Measurements from ENCODE around the gene PLA2G12A.

The PLA2G12A gene

GRCh38 chr4:109708435-109708834, 21.4 kb downstream of the PLA2G12A start:
- CTCF ChIA-PET, result interaction anchor here (0.6 kb wide), 1 partner anchor 89 kb away, joined by 3 read pairs; no protein-coding TSS in a partner anchor
- POLR2A ChIA-PET, result no interaction called here
- no peak for TF ChIP-seq FOXM1 (IDR thresholded peaks at IDR 0.05; ENCODE audit: borderline replicate concordance)
- TF ChIP-seq PKNOX1 (IDR thresholded peaks at IDR 0.05), result no peak
- TF ChIP-seq HDGF (IDR thresholded peaks at IDR 0.05; ENCODE audit: borderline replicate concordance), result no peak
- no peak for TF ChIP-seq NFRKB (IDR thresholded peaks at IDR 0.05)
- DNase-seq (ENCODE audit: extremely low spot score), result no peak

- ChIA-PET CTCF (interaction anchor here (0.6 to 1.8 kb wide), 2 partner anchors 98 to 943 kb away, joined by 3 to 5 read pairs; partner anchors contain the start of gene CFI), POLR2A (interaction anchor here (1.0 to 1.2 kb wide), 2 partner anchors 27 to 100 kb away, joined by 4 to 6 read pairs; partner anchors contain the start of gene PLA2G12A)
- DNase-seq (ENCODE audit: extremely low spot score), result no peak
- no peak for TF ChIP-seq TARDBP (IDR thresholded peaks at IDR 0.05)
- TF ChIP-seq SUZ12 (IDR thresholded peaks at IDR 0.05), result no peak
- no peak for TF ChIP-seq L3MBTL2 (conservative IDR thresholded peaks at IDR 0.05)
These were observed 26.1 kb downstream of the PLA2G12A start for GRCh38 chr4:109703664-109704361.

- POLR2A ChIA-PET, result interaction anchor here (1.0 to 1.5 kb wide), 3 partner anchors 27 to 120 kb away, joined by 3 to 6 read pairs (median 4); partner anchors contain the start of gene PLA2G12A
- peak; percentile 71 for DNase-seq (ENCODE audit: extremely low spot score)
- TF ChIP-seq NFRKB (IDR thresholded peaks at IDR 0.05) (no peak), HDGF (IDR thresholded peaks at IDR 0.05; ENCODE audit: borderline replicate concordance) (no peak), CTBP1 (IDR thresholded peaks at IDR 0.05; ENCODE audit: borderline replicate concordance) (no peak), ARNT (IDR thresholded peaks at IDR 0.05) (no peak), ELF4 (IDR thresholded peaks at IDR 0.05) (no peak), BHLHE40 (IDR thresholded peaks at IDR 0.05; ENCODE audit: borderline replicate concordance) (no peak), ZNF384 (IDR thresholded peaks at IDR 0.05) (no peak), SUZ12 (IDR thresholded peaks at IDR 0.05) (no peak), FOXA1 (IDR thresholded peaks at IDR 0.05) (no peak), LEF1 (IDR thresholded peaks at IDR 0.05; ENCODE audit: borderline replicate concordance) (no peak), FOXK2 (IDR thresholded peaks at IDR 0.05) (no peak), FOXM1 (IDR thresholded peaks at IDR 0.05; ENCODE audit: borderline replicate concordance) (no peak), TARDBP (IDR thresholded peaks at IDR 0.05) (no peak), SP1 (IDR thresholded peaks at IDR 0.05) (no peak), L3MBTL2 (conservative IDR thresholded peaks at IDR 0.05) (no peak; the same call in 1 of the 2 replicates), PKNOX1 (IDR thresholded peaks at IDR 0.05) (no peak)
- CTCF ChIA-PET, result interaction anchor here (0.6 to 1.8 kb wide), 2 partner anchors 99 to 942 kb away, joined by 3 to 5 read pairs; partner anchors contain the start of gene CFI
These were observed 26.8 kb downstream of the PLA2G12A start, which contains the start of gene CASP6 for GRCh38 chr4:109702950-109703663. Gene CASP6, minus strand, starts transcription at chr4:109703445. Its CDS starts 50 bp downstream, at chr4:109703395.

- TF ChIP-seq L3MBTL2 (conservative IDR thresholded peaks at IDR 0.05) (peak; percentile 22; the same call in 1 of the 2 replicates), ELF4 (IDR thresholded peaks at IDR 0.05) (no peak), SUZ12 (IDR thresholded peaks at IDR 0.05) (no peak)
- peak; percentile 11 for DNase-seq (ENCODE audit: extremely low spot score)
- ChIA-PET POLR2A (interaction anchor here (1.5 kb wide), 1 partner anchor 121 kb away, joined by 3 read pairs; no protein-coding TSS in a partner anchor), CTCF (interaction anchor here (0.5 kb wide), 1 partner anchor 178 kb away, joined by 3 read pairs; no protein-coding TSS in a partner anchor)
These were observed 28.1 kb downstream of the PLA2G12A start for GRCh38 chr4:109701566-109702410.

GRCh38 chr4:109699553-109700225, 30.2 kb downstream of the PLA2G12A start:
- no peak for DNase-seq (ENCODE audit: extremely low spot score)
- TF ChIP-seq SUZ12 (IDR thresholded peaks at IDR 0.05), result no peak
- TF ChIP-seq FOXA1 (IDR thresholded peaks at IDR 0.05), result no peak
- TF ChIP-seq CTBP1 (IDR thresholded peaks at IDR 0.05; ENCODE audit: borderline replicate concordance), result no peak
- no peak for TF ChIP-seq LEF1 (IDR thresholded peaks at IDR 0.05; ENCODE audit: borderline replicate concordance)
- TF ChIP-seq L3MBTL2 (conservative IDR thresholded peaks at IDR 0.05), result no peak
- no peak for TF ChIP-seq SP1 (IDR thresholded peaks at IDR 0.05)
- TF ChIP-seq ARNT (IDR thresholded peaks at IDR 0.05), result no peak
- CTCF ChIA-PET, result no interaction called here
- POLR2A ChIA-PET, result no interaction called here

GRCh38 chr4:109698656-109699055, 31.2 kb downstream of the PLA2G12A start:
- POLR2A ChIA-PET, result no interaction called here
- no peak for TF ChIP-seq NFRKB (IDR thresholded peaks at IDR 0.05)
- no peak for TF ChIP-seq FOXK2 (IDR thresholded peaks at IDR 0.05)
- no peak for TF ChIP-seq ELF4 (IDR thresholded peaks at IDR 0.05)
- TF ChIP-seq SP1 (IDR thresholded peaks at IDR 0.05), result no peak
- no peak for TF ChIP-seq BHLHE40 (IDR thresholded peaks at IDR 0.05; ENCODE audit: borderline replicate concordance)
- no peak for TF ChIP-seq ZNF384 (IDR thresholded peaks at IDR 0.05)
- no peak for DNase-seq (ENCODE audit: extremely low spot score)
- CTCF ChIA-PET, result no interaction called here
